Stimulated activated CD4-positive, alpha-beta T cell treated with anti-CD3 and anti-CD28 coated beads, Interleukin-1b, Interleukin-23, amount 100 ng/mL, for 24 hours (primary cell): ENCODE data around the gene TARBP1.
"Not testable (repeated sequence)": the region's sequence is repeated elsewhere in the genome, so short reads cannot be mapped to it uniquely, and the experiment has no call there.

ENCODE experiments used
- DNase-seq, 4 experiments: peaks; one replicate each; pipeline ENCODE4 v3.0.0-alpha.2; 2020; ENCODE audit warnings: low read depth in 4 of 4, low spot score in 1 of 4

The TARBP1 gene

GRCh38 chr1:234507089-234507488, 28.1 kb upstream of the TARBP1 start:
- no peak for DNase-seq

- no peak for DNase-seq
Measured at GRCh38 chr1:234505769-234506102, 26.8 kb upstream of the TARBP1 start.

- no peak for DNase-seq
Measured at GRCh38 chr1:234504969-234505768, 26.2 kb upstream of the TARBP1 start.

- DNase-seq: not testable (repeated sequence)
Measured at GRCh38 chr1:234504251-234504650, 25.3 kb upstream of the TARBP1 start.

GRCh38 chr1:234503193-234504050, 24.4 kb upstream of the TARBP1 start:
- no peak for DNase-seq

- DNase-seq: no peak
Measured at GRCh38 chr1:234502785-234503184, 23.8 kb upstream of the TARBP1 start.

GRCh38 chr1:234500269-234500668, 21.3 kb upstream of the TARBP1 start:
- DNase-seq: no peak

GRCh38 chr1:234499943-234500245, 20.9 kb upstream of the TARBP1 start:
- no peak for DNase-seq

- DNase-seq: peak; percentile 67 to 78 (median 75)
Measured at GRCh38 chr1:234499119-234499942, 20.4 kb upstream of the TARBP1 start.

GRCh38 chr1:234498448-234499118, 19.6 kb upstream of the TARBP1 start:
- DNase-seq: no peak

GRCh38 chr1:234497589-234497988, 18.6 kb upstream of the TARBP1 start:
- no peak for DNase-seq

- DNase-seq: no peak
Measured at GRCh38 chr1:234495231-234495990, 16.4 kb upstream of the TARBP1 start.

- DNase-seq: no peak
Measured at GRCh38 chr1:234494049-234494448, 15.1 kb upstream of the TARBP1 start.

GRCh38 chr1:234490793-234491479, 12.0 kb upstream of the TARBP1 start:
- no peak for DNase-seq

GRCh38 chr1:234489698-234490077, 10.7 kb upstream of the TARBP1 start:
- DNase-seq: no peak

GRCh38 chr1:234489007-234489697, 10.2 kb upstream of the TARBP1 start:
- DNase-seq: no peak

GRCh38 chr1:234488054-234489006, 9.4 kb upstream of the TARBP1 start:
- no peak for DNase-seq
